WERI-Rb-1 (cell line): Measurements from ENCODE around the gene GPR183.

Source experiments
- DNase-seq: peaks from one replicate; pipeline ENCODE4 v3.0.0-alpha.2; 2020
- H3K27ac ChIP-seq: fragments of 250-450 bp; sonication (Bioruptor Pico); 2 replicates; pipeline ENCODE4 v1.5.1; 2020; ENCODE audit warnings: mild to moderate bottlenecking, moderate library complexity
- H3K27me3 ChIP-seq: fragments of 250-450 bp; sonication (Bioruptor Pico); 2 replicates; pipeline ENCODE4 v1.5.1; 2021; ENCODE audit warnings: mild to moderate bottlenecking, low read depth, moderate library complexity; ENCODE audit not compliant: insufficient read depth, severe bottlenecking
- H3K36me3 ChIP-seq: fragments of 250-450 bp; sonication (Bioruptor Pico); 2 replicates; pipeline ENCODE4 v1.5.1; 2020; ENCODE audit warnings: mild to moderate bottlenecking, moderate library complexity
- H3K4me3 ChIP-seq: 2 replicates; pipeline ENCODE4 v1.5.1; 2011; ENCODE audit warnings: low read depth, mild to moderate bottlenecking, control low read depth, low read length
- H3K9me3 ChIP-seq: fragments of 250-450 bp; sonication (Bioruptor Pico); 2 replicates; pipeline ENCODE4 v1.5.1; 2021; ENCODE audit warnings: mild to moderate bottlenecking, moderate library complexity; ENCODE audit not compliant: severe bottlenecking
- CTCF ChIP-seq: IDR thresholded peaks from 2 replicates; pipeline ENCODE4 v1.5.1; 2011; ENCODE audit warnings: low read depth, mild to moderate bottlenecking, control low read depth, inconsistent platforms, low read length

GPR183 gene

DNA sequence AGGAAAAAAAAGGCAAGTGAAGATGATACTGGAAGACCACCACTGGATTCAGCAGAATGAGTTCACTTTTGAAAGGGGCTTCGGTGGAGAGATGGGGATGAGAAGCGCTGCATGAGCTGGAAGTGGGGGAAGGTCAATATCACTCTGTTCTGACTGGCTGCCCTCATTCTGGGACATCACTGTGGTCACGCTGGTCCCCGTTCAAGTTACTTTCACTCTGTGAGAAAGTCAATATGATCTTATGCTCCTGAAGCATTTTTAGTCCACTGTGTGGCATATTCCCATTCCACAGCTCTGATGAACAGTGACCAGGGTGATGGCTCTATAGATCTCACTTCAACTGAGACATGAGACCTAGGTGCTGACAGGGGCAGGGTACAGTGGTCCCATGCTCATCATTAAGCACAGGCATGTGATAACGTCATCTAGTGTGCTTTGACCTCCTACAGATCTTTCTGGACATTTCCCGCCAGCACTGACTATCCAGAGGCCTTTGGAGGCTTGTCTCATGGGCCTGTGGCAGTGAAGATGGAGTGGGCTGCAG lies 40.2 kb upstream of the GPR183 start:
- no peaks in the 10 kb centered on the region for H3K9me3 ChIP-seq
- no peak for TF ChIP-seq CTCF
- H3K4me3 ChIP-seq = no peak overlapping the region
- DNase-seq = no peak
- no peaks in the 10 kb centered on the region for H3K27me3 ChIP-seq
- peaks cover 37% of the 10 kb centered on the region for H3K36me3 ChIP-seq
- no peak overlapping the region for H3K27ac ChIP-seq

GRCh38 chr13:99346335-99347042 lies 39.3 kb upstream of the GPR183 start:
- H3K27me3 ChIP-seq = no peaks in the 10 kb centered on the region

GRCh38 chr13:99345345-99345744 lies 38.1 kb upstream of the GPR183 start:
- Histone ChIP-seq H3K9me3 (no peaks in the 10 kb centered on the region), H3K27ac (no peak overlapping the region), H3K36me3 (peaks cover 50% of the 10 kb centered on the region), H3K4me3 (no peak overlapping the region), H3K27me3 (no peaks in the 10 kb centered on the region)
- DNase-seq = no peak
- no peak for TF ChIP-seq CTCF

More at GRCh38 chr13:99346335-99347042, 39.3 kb upstream of the GPR183 start:
- Histone ChIP-seq H3K9me3 (no peaks in the 10 kb centered on the region), H3K36me3 (peaks cover 42% of the 10 kb centered on the region), H3K27ac (no peak overlapping the region), H3K4me3 (no peak overlapping the region)
- DNase-seq = no peak
- TF ChIP-seq CTCF = no peak

DNA sequence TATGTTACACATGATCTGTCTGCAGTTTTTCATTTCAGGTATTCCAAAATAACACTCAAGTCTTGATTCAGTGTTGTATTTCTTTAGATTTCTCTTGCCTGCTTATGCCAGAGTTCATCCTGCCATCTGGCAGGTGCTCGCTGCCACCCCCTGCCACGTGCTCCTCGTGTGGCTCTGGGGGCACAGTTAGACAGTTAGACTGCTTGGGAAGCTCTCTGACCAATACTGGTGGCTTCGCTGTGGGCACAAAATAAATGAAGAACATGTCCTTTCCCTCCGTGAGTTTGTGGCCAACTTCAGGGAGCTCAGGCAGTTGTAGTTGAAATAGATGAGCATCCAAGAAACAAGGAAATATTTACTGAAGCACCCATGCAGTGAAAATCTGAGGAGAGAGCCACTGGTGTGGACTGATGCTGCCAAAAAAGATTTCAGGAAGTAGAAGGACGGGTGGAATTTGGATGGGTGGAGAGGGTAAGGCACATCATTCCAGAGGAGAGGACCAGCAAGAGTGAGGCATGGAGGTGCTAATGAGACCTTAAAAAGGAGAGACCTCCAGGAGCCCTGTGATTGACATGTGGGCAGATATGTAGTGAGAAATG lies 37.5 kb upstream of the GPR183 start:
- no peak for TF ChIP-seq CTCF
- Histone ChIP-seq H3K4me3 (no peak overlapping the region), H3K27ac (no peak overlapping the region), H3K27me3 (no peaks in the 10 kb centered on the region), H3K9me3 (no peaks in the 10 kb centered on the region), H3K36me3 (peaks cover 53% of the 10 kb centered on the region)
- no peak for DNase-seq

DNA sequence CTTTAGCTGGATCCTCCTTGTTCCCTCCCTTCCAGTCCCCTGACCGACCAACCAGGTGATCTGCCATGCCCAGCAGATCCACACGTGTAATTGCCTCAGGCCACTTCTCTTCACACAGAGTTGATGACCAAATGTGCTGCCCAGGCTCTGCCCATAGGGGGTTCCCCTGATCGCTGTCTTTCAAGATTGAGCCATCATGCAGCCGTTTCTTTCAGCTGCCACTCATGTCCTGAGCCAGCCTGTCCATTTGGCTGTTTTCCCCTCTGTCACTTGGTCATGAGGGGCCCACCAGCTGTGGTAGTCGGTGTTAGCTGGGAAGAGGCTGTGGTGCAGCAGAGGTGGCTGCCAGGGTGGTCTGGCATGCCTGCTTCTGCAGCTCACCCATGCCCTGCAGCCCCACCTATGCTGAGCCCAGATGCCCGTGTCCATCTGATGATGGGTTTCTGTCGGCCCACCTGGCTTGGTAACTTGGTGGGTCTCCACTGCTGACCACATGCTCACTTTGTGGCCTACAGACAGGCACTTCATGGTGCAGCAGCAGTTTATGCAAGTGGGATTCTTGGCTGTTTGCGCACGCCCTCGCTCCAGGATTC lies 35.6 kb upstream of the GPR183 start:
- TF ChIP-seq CTCF = no peak
- Histone ChIP-seq H3K27ac (no peak overlapping the region), H3K4me3 (no peak overlapping the region), H3K36me3 (peaks cover 40% of the 10 kb centered on the region), H3K27me3 (no peaks in the 10 kb centered on the region), H3K9me3 (no peaks in the 10 kb centered on the region)
- DNase-seq = no peak
